Fibroblast of skin of left biceps (primary cell): ENCODE results near the gene KRTAP12-3.
"Not testable (repeated sequence)": the region's sequence is repeated elsewhere in the genome, so short reads cannot be mapped to it uniquely, and the experiment has no call there.

Experiments used
- DNase-seq, 2 experiments: peaks; one replicate each; pipeline ENCODE4 v3.0.0-alpha.2; 2013; ENCODE audit warnings: low read depth in 2 of 2

KRTAP12-3 gene, protein sequence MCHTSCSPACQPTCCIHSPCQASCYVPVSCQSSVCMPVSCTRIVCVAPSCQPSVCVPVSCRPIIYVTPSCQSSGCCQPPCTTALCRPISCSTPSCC

DNA sequence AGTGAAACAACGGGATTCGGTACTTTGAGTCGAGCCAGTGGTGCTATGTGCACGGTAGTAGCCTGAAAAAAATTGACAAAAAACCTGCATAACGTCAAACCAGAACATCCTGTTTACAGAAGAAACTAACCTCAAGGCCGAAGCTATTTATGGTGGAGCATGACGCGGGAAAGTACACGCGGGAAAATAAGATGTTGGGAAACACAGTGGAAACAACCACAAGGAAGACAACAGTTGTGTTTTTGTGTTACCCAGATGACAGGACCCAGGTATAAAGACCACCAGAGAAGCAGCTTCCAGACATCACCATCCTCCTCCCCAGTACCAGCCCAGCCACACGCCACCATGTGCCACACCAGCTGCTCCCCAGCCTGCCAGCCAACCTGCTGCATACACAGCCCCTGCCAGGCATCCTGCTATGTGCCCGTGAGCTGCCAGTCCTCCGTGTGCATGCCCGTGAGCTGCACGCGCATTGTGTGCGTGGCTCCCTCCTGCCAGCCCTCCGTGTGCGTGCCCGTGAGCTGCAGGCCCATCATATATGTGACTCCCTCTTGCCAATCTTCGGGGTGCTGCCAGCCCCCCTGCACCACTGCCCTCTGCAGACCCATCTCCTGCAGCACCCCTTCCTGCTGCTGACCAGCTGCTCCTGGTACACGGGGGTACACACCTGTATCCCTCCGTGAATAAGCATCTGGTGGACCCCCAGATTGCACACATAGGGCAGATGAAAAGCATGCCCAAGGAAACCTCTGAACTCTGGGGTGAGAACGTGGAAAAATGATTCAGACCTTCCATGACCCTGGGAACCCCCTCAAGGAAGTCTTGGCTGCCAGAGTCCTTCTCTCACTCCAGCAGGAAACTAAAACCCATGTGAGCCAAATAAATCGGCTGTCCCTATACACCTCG lies at the start of gene KRTAP12-3:
Gene KRTAP12-3 (plus strand): TSS at position 298 of the 906 bp plus-strand sequence. CDS start 48 bp downstream, at position 346.
- DNase-seq, result no peak

DNA sequence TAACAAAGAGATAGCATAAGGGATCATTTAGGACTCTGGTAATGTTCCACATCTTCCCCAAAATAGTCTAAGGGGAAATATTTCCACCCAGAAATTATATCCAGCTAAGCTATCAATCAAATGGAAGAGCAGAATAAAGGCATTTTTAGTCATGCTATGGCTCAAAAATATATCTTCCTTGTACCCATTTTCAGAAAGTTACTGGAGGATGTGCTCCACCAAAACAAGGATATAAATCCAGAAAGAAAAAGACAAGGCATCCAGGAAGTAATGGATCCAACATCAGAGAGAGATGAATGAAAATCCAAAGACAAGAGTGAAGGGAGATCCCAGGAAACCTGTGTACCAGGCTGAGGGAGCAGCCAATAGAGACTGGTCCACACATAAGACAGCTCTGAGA lies 48.5 kb upstream of the KRTAP12-3 start:
- no peak for DNase-seq

DNA sequence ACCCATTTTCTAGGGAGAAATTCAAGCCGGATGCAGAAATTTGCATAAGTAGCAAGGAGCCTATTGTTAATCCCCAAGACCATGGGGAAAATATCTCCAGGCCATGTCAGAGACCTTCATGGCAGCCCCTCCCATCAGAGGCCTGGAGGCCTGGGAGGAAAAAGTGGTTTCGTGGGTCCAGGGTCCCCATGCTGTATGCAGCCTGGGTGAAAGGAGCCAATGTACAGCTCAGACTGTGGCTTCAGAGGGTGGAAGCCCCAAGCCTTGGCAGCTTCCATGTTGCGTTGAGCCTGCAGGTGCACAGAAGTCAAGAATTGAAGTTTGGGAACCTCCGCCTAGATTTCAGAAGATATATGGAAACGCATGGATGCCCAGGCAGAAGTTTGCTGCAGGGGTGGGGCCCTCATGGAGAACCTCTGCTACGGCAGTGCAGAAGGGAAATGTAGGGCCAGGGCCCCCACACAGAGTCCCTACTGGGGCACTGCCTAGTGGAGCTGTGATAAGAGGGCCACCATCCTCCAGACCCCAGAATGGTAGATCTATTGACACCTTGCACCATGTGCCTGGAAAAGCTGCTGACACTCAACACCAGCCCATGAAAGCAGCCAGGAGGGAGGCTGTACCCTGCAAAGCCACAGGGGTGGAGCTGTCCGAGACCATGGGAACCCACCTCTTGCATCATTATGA lies 47.4 kb upstream of the KRTAP12-3 start:
- not testable (repeated sequence) for DNase-seq

DNA sequence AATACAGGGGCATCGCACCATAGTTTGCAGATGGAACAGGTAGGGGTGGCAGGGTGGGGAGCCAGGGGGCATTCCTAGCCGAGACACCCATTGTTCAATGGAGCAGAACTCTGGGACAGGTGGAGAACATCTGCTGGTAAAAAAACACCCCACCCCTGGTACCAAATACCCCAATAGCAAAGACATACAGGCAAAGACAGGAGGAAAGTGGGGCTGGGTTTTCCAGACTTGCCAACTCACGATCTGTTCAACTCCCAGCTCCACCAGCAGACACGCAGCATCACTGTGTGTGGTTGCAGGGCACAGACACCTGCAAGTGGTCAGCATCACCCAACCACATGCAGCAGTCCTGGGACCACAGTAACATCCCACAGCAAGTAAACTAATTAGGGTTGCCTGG lies 46.2 kb upstream of the KRTAP12-3 start:
- no peak for DNase-seq

DNA sequence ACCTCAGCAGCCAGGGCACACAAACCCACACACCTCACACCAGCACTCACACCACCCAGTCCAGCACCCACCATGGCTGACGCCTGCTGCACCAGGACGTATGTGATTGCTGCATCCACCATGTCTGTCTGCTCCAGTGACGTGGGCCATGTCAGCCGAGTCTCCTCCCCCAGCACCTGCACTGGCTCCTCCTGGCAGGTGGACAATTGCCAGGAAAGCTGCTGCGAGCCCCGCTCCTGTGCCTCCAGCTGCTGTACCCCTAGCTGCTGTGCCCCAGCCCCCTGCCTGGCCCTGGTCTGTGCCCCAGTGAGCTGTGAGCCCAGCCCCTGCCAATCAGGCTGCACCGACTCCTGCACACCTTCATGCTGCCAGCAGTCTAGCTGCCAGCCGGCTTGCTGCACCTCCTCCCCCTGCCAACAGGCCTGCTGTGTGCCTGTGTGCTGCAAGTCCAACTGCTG lies 45.7 kb upstream of the KRTAP12-3 start, which contains the start of gene KRTAP10-8:
Gene KRTAP10-8 (plus strand): TSS at position 51 of the 458 bp plus-strand sequence. CDS start 22 bp downstream, at position 73.
- no peak for DNase-seq

DNA sequence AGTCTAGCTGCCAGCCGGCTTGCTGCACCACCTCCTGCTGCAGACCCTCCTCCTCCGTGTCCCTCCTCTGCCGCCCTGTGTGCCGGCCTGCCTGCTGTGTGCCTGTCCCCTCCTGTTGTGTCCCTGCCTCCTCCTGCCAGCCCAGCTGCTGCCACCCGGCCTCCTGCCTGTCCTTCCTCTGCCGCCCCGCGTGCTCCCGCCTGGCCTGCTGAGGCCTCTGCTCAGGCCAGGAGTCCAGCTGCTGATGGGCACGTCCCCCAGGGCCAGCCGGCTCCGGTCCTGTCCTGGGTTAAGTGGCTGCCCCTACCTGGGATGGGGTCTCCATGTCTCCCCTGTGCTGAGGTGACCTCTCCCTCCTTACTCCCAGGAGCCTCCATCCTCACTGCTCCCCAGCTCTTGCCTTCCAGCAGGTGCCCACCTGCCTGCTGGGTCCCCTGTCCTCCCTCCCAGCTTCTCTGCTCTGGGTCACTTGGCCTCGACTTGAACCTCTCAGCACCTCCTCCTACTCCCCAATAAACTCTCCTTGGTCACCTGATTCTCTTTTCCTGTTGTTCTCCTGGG lies 45.0 kb upstream of the KRTAP12-3 start:
- DNase-seq, result no peak

DNA sequence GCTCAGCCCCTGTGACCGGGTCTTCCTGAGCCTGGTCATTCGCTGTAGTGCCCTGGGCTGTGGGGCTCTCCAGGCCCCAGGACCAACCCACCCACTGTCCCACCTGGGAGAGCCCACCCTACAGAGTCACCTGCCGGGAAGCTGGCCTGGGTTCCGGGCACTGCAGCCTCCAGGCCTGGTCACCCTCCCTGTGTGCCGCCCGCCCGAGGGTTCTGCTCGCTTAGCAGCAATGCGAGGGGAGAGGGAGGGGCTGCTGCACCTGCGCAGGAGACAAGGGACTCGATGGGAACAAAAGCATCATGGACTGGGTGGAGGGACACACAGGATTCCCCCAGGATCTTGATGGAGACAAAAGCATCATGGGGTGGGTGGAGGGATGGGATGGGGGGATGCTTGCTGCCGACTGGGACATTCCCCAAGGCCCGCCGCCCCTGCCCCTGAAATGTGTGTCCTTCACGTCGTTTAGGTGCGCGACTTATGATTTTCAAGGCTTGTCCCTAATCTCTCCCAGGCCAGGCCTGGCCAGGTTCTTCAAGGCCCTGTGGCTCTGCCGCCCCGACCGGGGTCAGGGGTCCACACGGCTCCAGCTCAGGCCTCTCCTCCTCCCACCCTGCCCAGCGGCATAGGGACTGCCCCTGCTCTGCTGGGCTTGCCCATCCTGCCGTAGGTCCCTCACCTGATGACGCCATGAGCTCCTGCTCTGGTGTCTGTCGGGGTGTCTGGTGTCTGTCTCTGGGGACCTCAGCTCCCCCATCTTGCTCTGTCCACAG lies 44.2 kb upstream of the KRTAP12-3 start:
- no peak for DNase-seq

DNA sequence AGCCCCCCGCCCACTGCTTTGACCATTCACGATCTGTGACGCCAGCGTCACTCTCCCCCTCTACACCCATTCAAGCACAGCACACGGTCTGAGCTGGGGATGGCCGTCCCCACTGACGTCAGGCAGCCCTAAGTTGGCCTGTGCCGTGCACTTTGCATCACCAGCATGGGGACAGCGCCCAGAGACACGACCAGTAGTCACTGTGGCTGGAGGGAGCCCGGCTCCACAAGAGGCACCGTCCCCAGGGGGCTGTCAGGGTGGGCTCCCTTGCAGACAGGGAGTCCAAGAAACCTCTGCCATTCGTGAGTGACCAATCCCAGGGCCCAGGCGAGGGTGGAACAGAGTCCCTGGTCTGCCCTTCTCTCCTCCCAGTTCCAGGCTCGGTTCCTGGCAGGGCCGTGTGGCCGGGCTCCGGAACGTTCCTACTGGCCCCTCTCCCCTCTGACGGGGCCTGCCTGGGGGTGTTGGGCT lies 43.5 kb upstream of the KRTAP12-3 start:
- DNase-seq, result no peak

DNA sequence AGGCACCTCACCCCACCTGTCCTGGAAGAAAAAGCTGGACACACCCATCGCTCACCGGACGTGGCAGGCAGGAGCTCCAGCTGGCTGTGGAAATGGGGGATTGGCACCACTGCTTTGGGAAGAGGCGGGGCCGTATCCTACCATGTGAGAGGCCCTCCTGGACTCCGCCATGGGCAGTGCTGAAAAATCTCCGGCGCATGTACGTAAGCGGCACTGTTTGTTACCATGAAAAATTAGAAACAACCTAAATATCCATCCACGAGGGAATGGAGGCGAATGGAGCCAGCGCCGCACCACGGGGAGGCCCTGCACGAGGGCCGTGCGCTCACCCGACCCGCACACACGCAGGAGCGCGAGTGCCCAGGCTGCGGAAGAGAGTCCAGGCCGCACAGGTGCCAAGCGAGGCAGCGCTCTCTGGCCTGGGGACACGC lies 42.8 kb upstream of the KRTAP12-3 start:
- DNase-seq, result no peak

DNA sequence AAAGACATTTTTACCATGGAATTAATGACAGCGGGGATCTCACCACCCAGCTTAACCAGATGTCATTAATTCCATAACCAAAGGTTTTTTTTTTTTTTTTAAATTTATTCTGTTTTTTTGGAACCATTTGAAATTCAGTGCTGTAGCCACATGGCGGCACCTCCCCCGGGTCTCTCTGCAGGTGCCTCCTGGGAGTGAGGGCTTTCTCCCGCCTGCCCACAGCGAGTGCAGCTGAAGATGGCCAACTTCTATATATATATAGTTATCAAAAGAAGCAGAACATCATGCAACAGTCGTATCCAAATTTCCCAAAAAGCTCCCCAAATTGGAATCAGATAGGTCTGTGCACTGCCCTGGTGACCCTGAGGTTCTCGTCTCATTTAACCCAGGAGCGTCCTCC lies 42.3 kb upstream of the KRTAP12-3 start:
- DNase-seq, result no peak

DNA sequence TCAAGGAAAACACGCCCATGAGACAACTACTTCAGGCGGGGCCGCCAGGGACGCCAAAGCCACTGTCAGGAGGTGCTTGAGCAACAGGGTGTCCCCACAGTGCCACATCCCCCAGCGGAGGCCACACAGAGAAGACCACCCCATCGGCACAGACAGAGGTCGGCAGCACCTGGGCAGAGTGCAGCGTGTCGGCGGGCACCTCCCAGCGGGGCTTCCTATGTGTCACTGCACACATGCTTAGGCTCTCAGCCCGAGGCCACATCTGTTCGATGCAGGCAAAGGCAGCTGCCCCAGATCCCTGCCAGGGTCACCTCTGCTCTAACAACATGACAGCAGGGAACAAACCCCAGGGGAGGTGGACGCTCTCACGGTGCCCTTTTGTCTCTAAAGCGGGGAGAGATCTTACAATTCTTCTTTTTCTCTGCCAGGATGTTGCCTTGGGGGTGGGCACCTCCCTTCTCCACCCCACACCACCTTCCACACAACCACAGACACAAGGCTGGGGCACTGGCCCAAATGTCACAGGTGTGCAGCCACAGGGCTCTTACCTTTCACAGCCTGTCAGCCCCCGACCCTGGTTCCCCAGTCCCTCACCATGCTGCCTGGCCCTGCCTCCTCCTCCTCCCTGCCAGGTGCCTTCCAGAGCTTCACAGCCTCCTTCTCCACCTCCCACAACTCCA lies 41.7 kb upstream of the KRTAP12-3 start:
- DNase-seq, result no peak

DNA sequence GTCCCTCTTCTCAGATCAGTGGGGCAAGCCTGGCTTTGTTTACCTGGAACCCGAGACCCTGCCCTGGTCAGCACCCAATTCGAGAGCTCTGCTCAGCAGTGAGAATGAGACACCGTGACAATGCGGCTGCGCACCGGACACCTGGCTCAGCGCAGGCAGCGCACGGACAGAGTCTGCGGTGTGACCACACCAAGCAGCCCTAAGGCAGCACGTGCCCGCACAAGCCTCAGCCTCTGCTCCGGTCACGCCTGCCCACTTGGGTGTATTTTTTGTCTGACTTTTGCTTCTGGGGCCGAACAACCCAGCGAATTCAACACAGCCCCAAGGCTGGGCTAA lies 41.2 kb upstream of the KRTAP12-3 start:
- no peak for DNase-seq

DNA sequence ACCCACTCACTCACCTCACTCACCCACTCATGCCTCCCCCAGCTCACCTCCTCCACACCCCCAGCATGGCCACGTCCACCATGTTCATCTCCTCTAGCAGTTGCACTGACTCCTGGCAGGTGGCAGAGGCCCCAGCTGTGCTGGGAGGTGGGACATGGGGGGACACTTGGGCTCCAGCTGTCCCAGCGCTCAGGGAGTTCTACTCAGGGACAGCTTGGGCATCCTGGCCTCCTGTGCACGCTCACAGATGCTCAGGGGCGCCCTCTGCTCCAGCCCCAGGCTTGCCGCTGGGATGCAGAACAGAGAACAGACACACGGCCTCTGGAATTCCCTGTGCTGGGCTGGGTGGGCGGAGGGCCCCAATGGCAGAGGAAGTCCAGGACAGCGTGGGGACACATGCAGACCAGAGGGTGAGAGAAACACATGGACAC lies 40.6 kb upstream of the KRTAP12-3 start:
- no peak for DNase-seq

DNA sequence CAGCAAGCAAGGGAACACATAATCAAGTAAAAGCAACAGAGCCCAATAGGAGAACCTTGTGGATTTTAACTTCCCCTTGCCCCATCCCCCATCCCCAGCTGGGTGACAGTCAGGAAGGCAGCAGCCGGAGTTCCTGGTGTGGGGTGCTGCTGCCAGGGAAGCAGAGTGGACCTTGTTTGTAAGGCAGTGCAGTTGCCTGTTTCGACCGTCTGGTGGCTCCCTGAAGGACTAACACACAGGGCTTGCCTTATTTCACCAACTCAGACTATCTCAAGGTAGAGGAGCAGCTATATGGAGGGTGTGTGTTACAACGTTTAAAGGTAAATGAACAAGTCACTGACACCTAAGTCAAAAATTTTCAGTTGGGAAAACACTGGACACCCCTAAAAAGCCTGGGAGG lies 39.2 kb upstream of the KRTAP12-3 start:
- DNase-seq, result no peak

DNA sequence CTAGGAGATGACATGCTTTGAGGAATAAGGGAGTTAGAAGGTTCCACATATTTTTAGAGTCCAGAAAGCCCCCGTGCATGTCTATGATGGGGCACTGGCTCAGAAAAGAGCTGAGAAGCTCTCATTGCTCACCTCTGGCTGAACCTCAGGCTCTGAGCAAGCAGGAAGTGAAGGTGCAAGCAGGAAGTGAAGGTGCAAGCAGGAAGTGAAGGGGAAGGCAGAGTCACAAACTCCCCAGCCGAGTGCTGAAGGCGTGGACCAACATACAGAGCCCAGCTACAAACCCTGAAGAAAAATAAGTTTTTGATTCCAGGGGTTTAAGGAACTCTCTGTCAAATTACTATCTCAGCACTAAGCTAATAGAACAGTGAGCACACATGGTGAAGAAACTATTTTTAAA lies 38.8 kb upstream of the KRTAP12-3 start:
- DNase-seq, result no peak

DNA sequence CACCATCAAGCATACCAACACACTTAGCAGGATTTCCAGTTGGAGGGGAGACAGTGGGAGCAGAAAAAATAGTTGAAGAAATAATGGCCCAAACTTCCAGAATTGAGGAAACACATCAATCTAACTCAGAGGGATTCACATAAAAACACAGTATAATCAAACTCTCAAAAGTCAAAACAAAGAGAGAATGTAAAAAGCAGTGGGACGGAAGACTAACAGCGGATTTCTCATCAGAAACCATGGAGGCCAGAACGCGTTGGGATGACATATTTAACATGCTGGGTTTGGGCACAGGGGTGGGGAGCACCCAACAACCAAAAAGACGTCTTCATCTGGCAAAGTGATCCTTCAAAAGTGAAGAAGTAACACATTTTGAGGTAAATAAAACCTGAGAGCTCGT lies 37.8 kb upstream of the KRTAP12-3 start:
- no peak for DNase-seq

DNA sequence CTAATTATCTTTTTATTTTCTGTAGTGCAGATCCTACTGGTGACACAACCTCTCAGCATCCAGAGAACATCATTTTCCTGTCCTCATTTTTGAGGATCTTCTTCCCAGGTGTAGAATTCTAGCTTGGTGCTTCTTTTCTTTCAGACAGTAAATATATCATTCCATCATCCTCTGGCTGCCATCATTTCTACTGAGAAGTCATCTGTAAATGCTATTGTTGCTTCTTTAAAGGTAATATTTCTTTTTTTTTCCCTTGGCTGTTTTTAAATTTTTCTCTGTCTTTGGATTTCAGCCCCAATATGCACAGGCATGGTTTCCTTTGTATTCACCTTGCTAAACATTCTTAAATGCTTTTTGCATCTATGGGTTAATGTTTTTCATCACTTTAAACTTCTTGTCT lies 34.2 kb upstream of the KRTAP12-3 start:
- DNase-seq, result no peak

DNA sequence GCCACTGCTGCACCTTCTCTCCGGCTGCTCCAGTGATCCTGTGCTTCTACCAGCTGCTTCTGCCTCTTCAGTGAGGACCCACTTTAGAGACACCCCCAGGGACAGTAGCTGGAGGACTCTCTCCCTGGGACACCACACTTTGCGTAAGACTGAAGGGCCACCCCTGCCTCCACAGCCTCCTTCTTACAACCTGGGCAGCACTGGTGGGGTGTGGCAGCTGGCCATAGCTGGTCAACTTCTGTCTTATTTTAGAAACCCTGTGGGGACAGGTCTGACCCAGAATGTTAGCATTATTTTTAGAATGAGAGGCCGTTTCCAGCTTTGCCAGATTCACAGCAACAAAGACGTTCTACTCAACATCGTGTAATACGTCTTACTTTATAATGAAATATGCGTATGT lies 32.0 kb upstream of the KRTAP12-3 start:
- DNase-seq, result no peak

DNA sequence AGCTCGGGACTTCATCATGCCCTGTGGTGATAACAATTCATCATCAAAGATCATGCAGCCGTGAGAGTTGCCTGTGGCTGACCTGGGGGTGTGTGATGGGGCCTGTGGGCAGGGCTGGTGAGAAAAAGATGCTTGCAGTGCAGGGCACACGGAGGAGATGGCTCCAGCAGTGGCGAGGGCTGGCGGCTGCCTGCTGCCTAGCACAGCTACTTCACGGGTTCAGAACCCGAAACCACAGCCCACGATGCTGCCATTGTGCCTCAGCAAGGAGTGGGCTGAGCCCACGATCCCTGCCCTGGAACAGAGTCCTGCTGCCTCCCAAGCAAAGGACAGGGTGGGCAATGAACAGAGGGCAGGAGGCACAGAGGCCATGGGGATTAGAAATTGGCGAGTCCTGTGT lies 31.5 kb upstream of the KRTAP12-3 start:
- DNase-seq, result no peak

DNA sequence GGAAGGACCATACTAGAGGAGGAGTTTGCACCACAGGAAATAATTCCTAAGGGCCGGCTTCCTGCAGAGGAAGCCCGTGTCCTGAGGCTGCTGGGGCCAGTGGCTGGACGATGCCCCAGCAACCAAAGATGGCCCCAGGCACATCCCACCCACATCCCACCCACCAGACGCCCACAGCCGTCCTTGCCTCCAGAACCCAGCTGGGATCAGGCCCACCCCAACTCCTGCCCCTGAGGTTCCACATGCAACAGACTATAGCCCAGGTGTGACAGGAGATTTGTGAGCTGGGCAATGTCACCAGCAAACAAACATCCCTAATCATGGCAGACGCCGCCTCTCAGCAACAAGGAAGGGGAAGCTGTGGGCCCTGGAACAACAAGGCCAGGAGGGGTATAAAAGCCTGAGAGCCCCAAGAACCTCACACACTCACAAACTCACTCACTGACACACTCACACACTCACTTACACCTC lies 31.0 kb upstream of the KRTAP12-3 start, which contains the start of gene KRTAP10-9:
Gene KRTAP10-9 (plus strand): TSS at position 421 of the 471 bp plus-strand sequence. CDS start 79 bp downstream, outside the sequence.
- DNase-seq, result no peak
